ENCODE measurements around the gene ZNF71.
"Not testable (repeated sequence)": the region's sequence is repeated elsewhere in the genome, so short reads cannot be mapped to it uniquely, and the experiment has no call there.

ZNF71 gene

GRCh38 chr19:56623006-56623405 is 27.9 kb downstream of the ZNF71 start:
- DNase-seq (ENCODE audit: low read depth): no peak

GRCh38 chr19:56625708-56626107 is 30.6 kb downstream of the ZNF71 start:
- no peak for DNase-seq (ENCODE audit: low read depth)

GRCh38 chr19:56633021-56633420 is 37.9 kb downstream of the ZNF71 start:
- no peak for DNase-seq (ENCODE audit: low read depth)

- no peak for DNase-seq (ENCODE audit: low read depth)
These were observed 43.0 kb downstream of the ZNF71 start for GRCh38 chr19:56637976-56638555.

- no peak for DNase-seq (ENCODE audit: low read depth)
These were observed 44.1 kb downstream of the ZNF71 start for GRCh38 chr19:56639217-56639616.

GRCh38 chr19:56642711-56643459 is 47.8 kb downstream of the ZNF71 start, which contains the start of gene SMIM17:
SMIM17 (plus strand) TSS chr19:56643159; CDS start chr19:56645668, 2,509 bp downstream.
- DNase-seq (ENCODE audit: low read depth): no peak

- DNase-seq (ENCODE audit: low read depth): no peak
These were observed 48.4 kb downstream of the ZNF71 start for GRCh38 chr19:56643460-56643955.

GRCh38 chr19:56654151-56654550 is 59.0 kb downstream of the ZNF71 start:
- DNase-seq (ENCODE audit: low read depth): no peak

GRCh38 chr19:56660381-56661107 is 65.4 kb downstream of the ZNF71 start:
- no peak for DNase-seq (ENCODE audit: low read depth)

GRCh38 chr19:56661248-56661647 is 66.1 kb downstream of the ZNF71 start:
- no peak for DNase-seq (ENCODE audit: low read depth)

- no peak for DNase-seq (ENCODE audit: low read depth)
These were observed 68.9 kb downstream of the ZNF71 start for GRCh38 chr19:56663931-56664500.

- no peak for DNase-seq (ENCODE audit: low read depth)
These were observed 69.4 kb downstream of the ZNF71 start for GRCh38 chr19:56664511-56664910.

GRCh38 chr19:56667311-56667870 is 72.3 kb downstream of the ZNF71 start:
- DNase-seq (ENCODE audit: low read depth): no peak

- no peak for DNase-seq (ENCODE audit: low read depth)
These were observed 73.6 kb downstream of the ZNF71 start for GRCh38 chr19:56668676-56669075.

GRCh38 chr19:56670401-56670960 is 75.4 kb downstream of the ZNF71 start:
- no peak for DNase-seq (ENCODE audit: low read depth)

- no peak for DNase-seq (ENCODE audit: low read depth)
These were observed 76.0 kb downstream of the ZNF71 start for GRCh38 chr19:56670961-56671612.

GRCh38 chr19:56671613-56671994 is 76.5 kb downstream of the ZNF71 start, which contains the start of gene ZNF835:
ZNF835 (minus strand) TSS chr19:56671757; CDS start chr19:56665198, 6,559 bp downstream.
- peak; percentile 79 for DNase-seq (ENCODE audit: low read depth)

GRCh38 chr19:56672610-56673009 is 77.5 kb downstream of the ZNF71 start:
- DNase-seq (ENCODE audit: low read depth): not testable (repeated sequence)

Measured in stimulated activated CD4-positive, alpha-beta T cell treated with anti-CD3 and anti-CD28 coated beads, Interleukin-2, amount 100 ng/mL, for 4 hours (primary cell).